ENCODE results near the gene INHA. TPM values are rescaled to one million over a fixed set of nuclear protein-coding genes. Genes with fewer than 3 reads are reported as not detected.
A peak's percentile ranks its signal among the peaks of the same experiment; 100 is the strongest.

INHA gene
- total RNA-seq, 1 donor from 2014 or later = 3.7 TPM

DNA sequence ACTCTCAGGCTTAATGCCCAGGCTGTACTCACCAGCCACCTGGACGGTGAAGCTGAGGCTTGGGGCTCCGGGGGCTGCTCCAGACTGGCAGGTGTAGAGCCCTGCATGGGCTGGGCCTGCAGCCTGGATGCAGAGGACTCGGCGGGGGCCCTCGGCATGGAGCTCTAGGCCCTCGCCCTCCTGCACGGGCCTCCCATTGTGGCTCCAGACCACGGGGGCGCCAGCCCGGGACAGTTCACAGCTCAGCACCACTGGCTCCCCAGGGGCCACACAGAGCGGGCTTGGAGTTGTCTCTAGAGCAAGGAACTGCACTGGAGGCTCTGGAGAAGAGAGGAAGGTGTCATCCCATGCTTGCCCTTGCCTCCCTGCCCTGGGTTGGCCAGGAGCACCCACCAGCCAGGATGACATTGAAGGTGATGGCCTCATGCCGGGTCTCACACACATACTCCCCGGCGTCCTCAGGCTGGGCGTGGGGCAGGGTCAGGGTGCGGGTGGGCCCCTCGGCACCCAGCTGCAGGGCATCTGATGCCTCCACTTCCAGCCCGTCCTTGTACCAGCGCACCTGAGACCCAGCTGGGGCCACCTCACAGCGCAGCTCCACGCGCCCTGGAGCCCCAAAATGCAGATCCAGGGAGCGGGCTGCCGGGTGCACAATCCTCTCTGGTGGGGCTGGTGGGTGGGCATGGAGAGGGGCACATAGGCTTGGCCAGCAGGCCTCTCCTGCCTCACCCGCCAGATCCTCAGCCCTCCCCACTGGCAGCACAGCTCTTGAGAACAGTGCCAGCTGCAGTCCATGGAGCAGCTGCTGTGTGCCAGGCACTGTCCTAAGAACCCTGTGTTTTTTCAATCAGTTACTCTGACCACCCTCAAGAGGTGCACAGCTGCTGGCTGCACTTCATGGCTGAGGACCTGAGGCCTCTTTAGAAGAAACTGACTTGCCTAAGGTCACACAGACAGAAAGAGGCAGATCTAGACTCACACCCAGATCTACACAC lies 14.0 kb upstream of the INHA start:
- Mint-ChIP-seq H3K4me3 (no peak overlapping the region), H3K9me3 (no peaks in the 10 kb centered on the region), H3K36me3 (peaks cover 34% of the 10 kb centered on the region), H3K27ac (no peak overlapping the region), H3K27me3 (ENCODE audit: low read depth) (no peaks in the 10 kb centered on the region), H3K4me1 (peaks cover 22% of the 10 kb centered on the region)
- no peak for TF ChIP-seq CTCF (IDR thresholded peaks at IDR 0.05; ENCODE audit: unreplicated experiment)
- DNase-seq (ENCODE audit: low spot score in 2 of 2, unreplicated experiment in 2 of 2) = no peak

- Mint-ChIP-seq H3K4me1 (peaks cover 22% of the 10 kb centered on the region), H3K4me3 (no peak overlapping the region), H3K9me3 (no peaks in the 10 kb centered on the region), H3K27me3 (ENCODE audit: low read depth) (no peaks in the 10 kb centered on the region), H3K27ac (peak overlapping the region; percentile 39), H3K36me3 (peaks cover 34% of the 10 kb centered on the region)
- no peak for DNase-seq (ENCODE audit: low spot score in 2 of 2, unreplicated experiment in 2 of 2)
- TF ChIP-seq CTCF (IDR thresholded peaks at IDR 0.05; ENCODE audit: unreplicated experiment) = no peak
Measured at GRCh38 chr2:219559156-219559915, 12.8 kb upstream of the INHA start.

- H3K27ac Mint-ChIP-seq = peak overlapping the region; percentile 25
- H3K4me3 Mint-ChIP-seq = no peak overlapping the region
- peaks cover 32% of the 10 kb centered on the region for H3K36me3 Mint-ChIP-seq
- TF ChIP-seq CTCF (IDR thresholded peaks at IDR 0.05; ENCODE audit: unreplicated experiment) = peak; percentile 94
- H3K27me3 Mint-ChIP-seq (ENCODE audit: low read depth) = no peaks in the 10 kb centered on the region
- no peak for DNase-seq (ENCODE audit: low spot score in 2 of 2, unreplicated experiment in 2 of 2)
- H3K9me3 Mint-ChIP-seq = no peaks in the 10 kb centered on the region
- H3K4me1 Mint-ChIP-seq = peaks cover 22% of the 10 kb centered on the region
Measured at GRCh38 chr2:219560037-219560892, 11.8 kb upstream of the INHA start.

- no peak for TF ChIP-seq CTCF (IDR thresholded peaks at IDR 0.05; ENCODE audit: unreplicated experiment)
- Mint-ChIP-seq H3K4me1 (peaks cover 22% of the 10 kb centered on the region), H3K36me3 (peaks cover 31% of the 10 kb centered on the region), H3K4me3 (no peak overlapping the region), H3K27me3 (ENCODE audit: low read depth) (no peaks in the 10 kb centered on the region), H3K27ac (no peak overlapping the region), H3K9me3 (no peaks in the 10 kb centered on the region)
- no peak for DNase-seq (ENCODE audit: low spot score in 2 of 2, unreplicated experiment in 2 of 2)
Measured at GRCh38 chr2:219560893-219561178, 11.3 kb upstream of the INHA start.

Data from mesothelial cell of epicardium (in vitro differentiated cells).